ENCODE data around the gene ZAP70.
A peak's percentile ranks its signal among the peaks of the same experiment; 100 is the strongest.

The ZAP70 gene

DNA sequence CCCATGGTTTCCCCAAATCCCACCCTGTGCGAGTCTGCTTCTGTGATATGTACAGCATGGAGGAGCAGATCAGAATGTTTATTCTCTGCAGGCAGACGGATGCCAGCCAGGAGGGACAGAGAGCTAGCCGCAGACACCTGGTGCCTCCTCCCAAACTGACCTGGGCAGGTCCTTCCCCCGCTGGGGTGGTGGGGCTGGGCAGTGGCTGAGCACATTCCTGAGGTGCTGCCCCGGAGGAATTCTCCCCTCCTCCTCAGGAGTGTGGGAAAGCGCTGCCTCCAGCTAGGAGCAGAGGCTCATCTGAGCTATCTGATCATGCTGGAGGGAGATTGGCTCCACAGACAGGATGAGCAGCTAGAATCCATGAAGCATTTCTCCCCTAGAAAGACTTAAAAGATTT lies 22.2 kb upstream of the ZAP70 start:
- H3K23ac ChIP-seq (ENCODE audit: low read length in 2 of 2), result no peak overlapping the region

DNA sequence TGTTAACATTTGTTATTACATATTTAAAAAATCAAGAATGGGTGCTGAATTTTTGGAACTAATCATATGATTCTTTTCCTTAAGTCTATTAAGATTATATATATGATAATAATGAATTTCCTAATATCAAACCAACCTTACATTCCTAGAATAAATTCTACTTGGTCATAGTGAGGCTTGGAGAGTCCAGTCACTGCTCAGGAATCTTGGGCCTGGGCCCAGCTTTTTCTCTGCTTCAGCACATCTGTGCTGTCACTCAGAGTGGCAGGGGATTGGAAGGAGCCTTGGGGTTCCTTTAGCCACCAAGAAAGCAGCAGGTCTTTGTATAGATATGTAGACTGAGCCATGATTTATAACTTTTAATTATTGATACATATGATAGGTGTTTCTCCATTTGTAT lies 19.9 kb upstream of the ZAP70 start:
- Histone ChIP-seq H4K91ac (ENCODE audit: low read length) (no peak overlapping the region), H3K4me3 (ENCODE audit: insufficient read depth in 1 of 2, low read depth in 1 of 2, low read length in 2 of 2) (no peak overlapping the region), H2AK5ac (ENCODE audit: low read length, severe bottlenecking) (no peak overlapping the region), H3K4me1 (ENCODE audit: control insufficient read depth, insufficient read depth, low read depth, low read length) (peaks cover 3% of the 10 kb centered on the region), H3K18ac (ENCODE audit: low read depth in 1 of 2, low read length in 2 of 2) (no peak overlapping the region), H3K9me3 (ENCODE audit: control insufficient read depth, low read length) (peaks cover 9% of the 10 kb centered on the region), H4K8ac (ENCODE audit: low read length) (no peak overlapping the region), H2BK15ac (ENCODE audit: low read depth, poor library complexity, severe bottlenecking) (no peak overlapping the region), H2BK120ac (ENCODE audit: low read depth, low read length) (no peak overlapping the region), H3K4ac (ENCODE audit: low read depth in 1 of 2, low read length in 2 of 2) (no peak overlapping the region), H2BK12ac (ENCODE audit: low read length in 2 of 2) (no peak overlapping the region), H3K36me3 (ENCODE audit: control insufficient read depth in 1 of 2, insufficient read depth in 2 of 2, low read depth in 1 of 2, low read length in 2 of 2) (no peaks in the 10 kb centered on the region), H2BK5ac (ENCODE audit: low read depth, low read length, poor library complexity, severe bottlenecking) (no peak overlapping the region), H3K79me1 (replicated peaks; ENCODE audit: low read length, poor library complexity, severe bottlenecking) (no peaks in the 10 kb centered on the region), H3K27me3 (ENCODE audit: control insufficient read depth in 1 of 2, insufficient read depth in 1 of 2, low read length in 2 of 2) (no peaks in the 10 kb centered on the region), H2AFZ (ENCODE audit: low read depth, low read length) (no peak overlapping the region), H3K23ac (ENCODE audit: low read length in 2 of 2) (no peak overlapping the region), H3K4me2 (ENCODE audit: low read length, poor library complexity, severe bottlenecking) (no peak overlapping the region), H3K14ac (ENCODE audit: low read length in 2 of 2) (no peak overlapping the region), H3K9ac (ENCODE audit: low read length) (no peak overlapping the region), H3K27ac (ENCODE audit: low read length, poor library complexity, severe bottlenecking) (no peak overlapping the region)
- DNase-seq, result no peak

More for the DNA sequence above, 22.2 kb upstream of the ZAP70 start:
- Histone ChIP-seq H4K8ac (ENCODE audit: low read length) (no peak overlapping the region), H3K14ac (ENCODE audit: low read length in 2 of 2) (no peak overlapping the region), H2BK15ac (ENCODE audit: low read depth, poor library complexity, severe bottlenecking) (no peak overlapping the region), H3K4me2 (ENCODE audit: low read length, poor library complexity, severe bottlenecking) (no peak overlapping the region), H2AFZ (ENCODE audit: low read depth, low read length) (no peak overlapping the region), H2BK12ac (ENCODE audit: low read length in 2 of 2) (no peak overlapping the region), H3K27me3 (ENCODE audit: control insufficient read depth in 1 of 2, insufficient read depth in 1 of 2, low read length in 2 of 2) (no peaks in the 10 kb centered on the region), H4K91ac (ENCODE audit: low read length) (no peak overlapping the region), H2BK5ac (ENCODE audit: low read depth, low read length, poor library complexity, severe bottlenecking) (no peak overlapping the region), H3K4me3 (ENCODE audit: insufficient read depth in 1 of 2, low read depth in 1 of 2, low read length in 2 of 2) (no peak overlapping the region), H3K18ac (ENCODE audit: low read depth in 1 of 2, low read length in 2 of 2) (no peak overlapping the region), H3K79me1 (replicated peaks; ENCODE audit: low read length, poor library complexity, severe bottlenecking) (no peaks in the 10 kb centered on the region), H3K4ac (ENCODE audit: low read depth in 1 of 2, low read length in 2 of 2) (no peak overlapping the region), H3K9me3 (ENCODE audit: control insufficient read depth, low read length) (peaks cover 9% of the 10 kb centered on the region), H3K27ac (ENCODE audit: low read length, poor library complexity, severe bottlenecking) (no peak overlapping the region), H2BK120ac (ENCODE audit: low read depth, low read length) (no peak overlapping the region), H3K9ac (ENCODE audit: low read length) (no peak overlapping the region), H3K36me3 (ENCODE audit: control insufficient read depth in 1 of 2, insufficient read depth in 2 of 2, low read depth in 1 of 2, low read length in 2 of 2) (no peaks in the 10 kb centered on the region), H2AK5ac (ENCODE audit: low read length, severe bottlenecking) (no peak overlapping the region), H3K4me1 (ENCODE audit: control insufficient read depth, insufficient read depth, low read depth, low read length) (peaks cover 3% of the 10 kb centered on the region)
- no peak for DNase-seq
- 56% methylated on average over 6 of the region's 6 CpGs for WGBS

GRCh38 chr2:97695744-97696143 lies 17.6 kb upstream of the ZAP70 start:
- H4K8ac ChIP-seq (ENCODE audit: low read length), result no peak overlapping the region

GRCh38 chr2:97697252-97698235 lies 15.8 kb upstream of the ZAP70 start:
- peak overlapping the region in 1 of 2 experiments; percentile 54 for H3K4me3 ChIP-seq (ENCODE audit: insufficient read depth in 1 of 2, low read depth in 1 of 2, low read length in 2 of 2)
- no peak overlapping the region for H2BK15ac ChIP-seq (ENCODE audit: low read depth, poor library complexity, severe bottlenecking)
- no peak overlapping the region for H4K8ac ChIP-seq (ENCODE audit: low read length)
- DNase-seq, result peak; percentile 78
- no peaks in the 10 kb centered on the region for H3K79me1 ChIP-seq (replicated peaks; ENCODE audit: low read length, poor library complexity, severe bottlenecking)
- H3K9me3 ChIP-seq (ENCODE audit: control insufficient read depth, low read length), result peaks cover 9% of the 10 kb centered on the region
- no peak overlapping the region for H2BK12ac ChIP-seq (ENCODE audit: low read length in 2 of 2)
- no peak overlapping the region for H3K14ac ChIP-seq (ENCODE audit: low read length in 2 of 2)
- no peak overlapping the region for H2BK5ac ChIP-seq (ENCODE audit: low read depth, low read length, poor library complexity, severe bottlenecking)
- H3K9ac ChIP-seq (ENCODE audit: low read length), result peak overlapping the region; percentile 58
- H2AFZ ChIP-seq (ENCODE audit: low read depth, low read length), result no peak overlapping the region
- H4K91ac ChIP-seq (ENCODE audit: low read length), result no peak overlapping the region
- no peak overlapping the region for H3K23ac ChIP-seq (ENCODE audit: low read length in 2 of 2)
- H3K18ac ChIP-seq (ENCODE audit: low read depth in 1 of 2, low read length in 2 of 2), result no peak overlapping the region
- peaks cover 4% of the 10 kb centered on the region for H3K4me1 ChIP-seq (ENCODE audit: control insufficient read depth, insufficient read depth, low read depth, low read length)
- H3K4ac ChIP-seq (ENCODE audit: low read depth in 1 of 2, low read length in 2 of 2), result no peak overlapping the region
- H3K36me3 ChIP-seq (ENCODE audit: control insufficient read depth in 1 of 2, insufficient read depth in 2 of 2, low read depth in 1 of 2, low read length in 2 of 2), result no peaks in the 10 kb centered on the region
- no peaks in the 10 kb centered on the region for H3K27me3 ChIP-seq (ENCODE audit: control insufficient read depth in 1 of 2, insufficient read depth in 1 of 2, low read length in 2 of 2)
- no peak overlapping the region for H3K27ac ChIP-seq (ENCODE audit: low read length, poor library complexity, severe bottlenecking)
- H2AK5ac ChIP-seq (ENCODE audit: low read length, severe bottlenecking), result no peak overlapping the region
- WGBS, result 32% methylated on average over 10 of the region's 14 CpGs
- no peak overlapping the region for H2BK120ac ChIP-seq (ENCODE audit: low read depth, low read length)
- no peak overlapping the region for H3K4me2 ChIP-seq (ENCODE audit: low read length, poor library complexity, severe bottlenecking)

More at GRCh38 chr2:97695744-97696143, 17.6 kb upstream of the ZAP70 start:
- Histone ChIP-seq H3K4ac (ENCODE audit: low read depth in 1 of 2, low read length in 2 of 2) (no peak overlapping the region), H3K4me3 (ENCODE audit: insufficient read depth in 1 of 2, low read depth in 1 of 2, low read length in 2 of 2) (no peak overlapping the region), H2AFZ (ENCODE audit: low read depth, low read length) (no peak overlapping the region), H3K79me1 (replicated peaks; ENCODE audit: low read length, poor library complexity, severe bottlenecking) (no peaks in the 10 kb centered on the region), H2BK15ac (ENCODE audit: low read depth, poor library complexity, severe bottlenecking) (no peak overlapping the region), H3K4me2 (ENCODE audit: low read length, poor library complexity, severe bottlenecking) (no peak overlapping the region), H3K9me3 (ENCODE audit: control insufficient read depth, low read length) (peaks cover 9% of the 10 kb centered on the region), H2AK5ac (ENCODE audit: low read length, severe bottlenecking) (no peak overlapping the region), H2BK120ac (ENCODE audit: low read depth, low read length) (no peak overlapping the region), H3K14ac (ENCODE audit: low read length in 2 of 2) (no peak overlapping the region), H3K36me3 (ENCODE audit: control insufficient read depth in 1 of 2, insufficient read depth in 2 of 2, low read depth in 1 of 2, low read length in 2 of 2) (no peaks in the 10 kb centered on the region), H3K23ac (ENCODE audit: low read length in 2 of 2) (no peak overlapping the region), H3K9ac (ENCODE audit: low read length) (no peak overlapping the region), H2BK12ac (ENCODE audit: low read length in 2 of 2) (no peak overlapping the region), H3K18ac (ENCODE audit: low read depth in 1 of 2, low read length in 2 of 2) (no peak overlapping the region), H2BK5ac (ENCODE audit: low read depth, low read length, poor library complexity, severe bottlenecking) (no peak overlapping the region), H4K91ac (ENCODE audit: low read length) (no peak overlapping the region), H3K27ac (ENCODE audit: low read length, poor library complexity, severe bottlenecking) (no peak overlapping the region), H3K27me3 (ENCODE audit: control insufficient read depth in 1 of 2, insufficient read depth in 1 of 2, low read length in 2 of 2) (no peaks in the 10 kb centered on the region), H3K4me1 (ENCODE audit: control insufficient read depth, insufficient read depth, low read depth, low read length) (peaks cover 3% of the 10 kb centered on the region)
- DNase-seq, result no peak
- 97% methylated on average over 4 of the region's 5 CpGs for WGBS
